ENCODE measurements around the gene GPATCH8. TPM values are rescaled to one million over a fixed set of nuclear protein-coding genes. Genes with fewer than 3 reads are reported as not detected.

Gene GPATCH8
- total RNA-seq, 1 experiment from 2014 or later, result 51.5 TPM

DNA sequence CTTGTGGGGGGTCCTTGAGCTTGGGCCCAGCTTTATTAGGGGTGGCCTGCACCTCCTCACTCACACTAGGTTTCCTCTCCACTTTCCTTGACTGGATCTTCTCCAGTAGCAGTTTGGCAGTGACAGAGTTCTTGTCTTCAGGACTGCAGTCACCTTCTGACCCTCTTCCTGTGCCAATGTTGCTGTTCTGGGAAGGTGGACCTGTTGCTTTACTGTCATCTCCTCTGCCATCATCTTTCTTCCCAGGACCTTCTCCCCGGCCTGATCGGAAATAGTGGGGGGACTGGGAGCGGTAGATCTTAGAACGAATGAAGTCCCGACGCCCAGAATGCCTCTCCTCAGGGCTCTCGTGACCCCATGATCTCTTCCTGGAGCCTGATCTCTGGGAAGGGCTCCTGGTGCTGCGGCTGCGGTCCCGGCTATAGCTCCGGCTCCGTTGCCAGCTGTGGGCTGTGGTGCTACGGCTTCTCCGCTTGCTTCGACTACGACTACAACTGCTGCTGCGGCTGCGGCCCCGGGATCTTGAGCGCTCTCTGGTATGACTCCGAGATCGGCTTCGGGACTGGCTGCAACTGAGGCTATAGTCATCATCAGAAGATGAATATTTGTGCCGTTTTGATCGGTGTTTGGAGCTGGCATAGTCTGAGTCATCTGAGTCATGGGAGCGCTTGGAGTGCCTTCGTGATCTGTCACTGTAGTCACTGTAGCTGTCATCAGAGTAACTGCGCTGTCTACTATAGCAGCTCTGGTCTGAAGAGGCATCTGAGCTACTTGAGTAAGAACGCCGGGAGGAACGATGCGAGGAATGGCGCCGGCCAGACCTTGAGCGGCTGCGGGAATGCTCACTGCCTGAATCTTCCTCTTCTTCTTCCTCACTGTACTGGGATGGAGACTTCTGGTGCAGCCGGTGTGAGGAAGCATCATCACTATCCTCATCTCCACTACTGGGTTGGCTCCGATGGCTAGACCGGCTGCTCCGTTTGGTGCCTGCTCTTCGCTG is 104.2 kb downstream of the GPATCH8 start:
- no peak overlapping the region for H2BK20ac ChIP-seq (ENCODE audit: low read depth, low read length, poor library complexity, severe bottlenecking)
- no peak overlapping the region for H2AK5ac ChIP-seq (ENCODE audit: insufficient read length, low read length)
- no peak overlapping the region for H3K14ac ChIP-seq (ENCODE audit: insufficient read depth, low read length)
- no peaks in the 10 kb centered on the region for H3K4me1 ChIP-seq (ENCODE audit: insufficient read depth, low read length)
- Mint-ChIP-seq H3K4me1 (no peaks in the 10 kb centered on the region), H3K9me3 (no peaks in the 10 kb centered on the region; a peak in 1 of 5 replicates), H3K4me3 (no peak overlapping the region), H3K36me3 (ENCODE audit: insufficient read depth in 1 of 3, low read depth in 3 of 3) (peaks cover 25 to 66% (median 54%) of the 10 kb centered on the region in 3 experiments; a peak in 6 of 7 replicates), H3K27me3 (ENCODE audit: low read depth) (peaks cover 1% of the 10 kb centered on the region; the same call in 1 of the 2 replicates), H3K27ac (peak overlapping the region in 1 of 3 experiments; percentile 18; a peak in 1 of 7 replicates)
- no peak overlapping the region for H3T11ph ChIP-seq (ENCODE audit: low read length)
- DNase-seq, result no peak
- no CpG with 5 or more reads among the region's 41 CpGs for WGBS (ENCODE audit: extremely low coverage, insufficient read length, low lambda C conversion rate)
- H2BK15ac ChIP-seq (ENCODE audit: low read depth, low read length), result no peak overlapping the region
- H2BK12ac ChIP-seq (ENCODE audit: insufficient read length, low read depth, low read length), result no peak overlapping the region
- H3K18ac ChIP-seq (ENCODE audit: insufficient read length, low read depth, low read length), result no peak overlapping the region
- no peak overlapping the region for H4K8ac ChIP-seq (replicated peaks; ENCODE audit: insufficient read length, low read depth, low read length)
- H2AFZ ChIP-seq (ENCODE audit: low read length), result no peak overlapping the region
- H2BK5ac ChIP-seq (ENCODE audit: insufficient read length, low read length), result no peak overlapping the region
- no peaks in the 10 kb centered on the region for H3K79me2 ChIP-seq (ENCODE audit: insufficient read depth, low read length)
- H4K20me1 ChIP-seq (ENCODE audit: control insufficient read depth, insufficient read depth, insufficient read length), result no peaks in the 10 kb centered on the region
- H3K27ac ChIP-seq (ENCODE audit: insufficient read length, low read depth, low read length), result no peak overlapping the region
- no peaks in the 10 kb centered on the region for H3K27me3 ChIP-seq (ENCODE audit: insufficient read depth, low read length)
- no peak overlapping the region for H3K4ac ChIP-seq (ENCODE audit: low read depth, low read length)
- no peaks in the 10 kb centered on the region for H3K79me1 ChIP-seq (ENCODE audit: insufficient read depth, low read depth, low read length, poor library complexity, severe bottlenecking)
- H3K9me3 ChIP-seq (ENCODE audit: control insufficient read depth, low read depth, low read length), result no peaks in the 10 kb centered on the region
- no peak overlapping the region for H2BK120ac ChIP-seq (ENCODE audit: low read depth, low read length, poor library complexity, severe bottlenecking)
- H4K5ac ChIP-seq (ENCODE audit: insufficient read length, low read depth, low read length), result no peak overlapping the region
- H3K9ac ChIP-seq (ENCODE audit: extremely low read depth, insufficient read length, low read length), result no peak overlapping the region
- TF ChIP-seq, protein P1, sequence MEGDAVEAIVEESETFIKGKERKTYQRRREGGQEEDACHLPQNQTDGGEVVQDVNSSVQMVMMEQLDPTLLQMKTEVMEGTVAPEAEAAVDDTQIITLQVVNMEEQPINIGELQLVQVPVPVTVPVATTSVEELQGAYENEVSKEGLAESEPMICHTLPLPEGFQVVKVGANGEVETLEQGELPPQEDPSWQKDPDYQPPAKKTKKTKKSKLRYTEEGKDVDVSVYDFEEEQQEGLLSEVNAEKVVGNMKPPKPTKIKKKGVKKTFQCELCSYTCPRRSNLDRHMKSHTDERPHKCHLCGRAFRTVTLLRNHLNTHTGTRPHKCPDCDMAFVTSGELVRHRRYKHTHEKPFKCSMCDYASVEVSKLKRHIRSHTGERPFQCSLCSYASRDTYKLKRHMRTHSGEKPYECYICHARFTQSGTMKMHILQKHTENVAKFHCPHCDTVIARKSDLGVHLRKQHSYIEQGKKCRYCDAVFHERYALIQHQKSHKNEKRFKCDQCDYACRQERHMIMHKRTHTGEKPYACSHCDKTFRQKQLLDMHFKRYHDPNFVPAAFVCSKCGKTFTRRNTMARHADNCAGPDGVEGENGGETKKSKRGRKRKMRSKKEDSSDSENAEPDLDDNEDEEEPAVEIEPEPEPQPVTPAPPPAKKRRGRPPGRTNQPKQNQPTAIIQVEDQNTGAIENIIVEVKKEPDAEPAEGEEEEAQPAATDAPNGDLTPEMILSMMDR (conservative IDR thresholded peaks at IDR 0.05), result no peak
- H3K56ac ChIP-seq (ENCODE audit: insufficient read length, low read depth, low read length), result no peak overlapping the region
- H3K23ac ChIP-seq (ENCODE audit: insufficient read length, low read depth, low read length), result no peak overlapping the region
- no peak overlapping the region for H3K4me2 ChIP-seq (ENCODE audit: insufficient read depth, insufficient read length, low read length)
- no peak overlapping the region for H4K91ac ChIP-seq (ENCODE audit: insufficient read length, low read depth, low read length)
- no peaks in the 10 kb centered on the region for H3K23me2 ChIP-seq (ENCODE audit: insufficient read length, low read depth, low read length, poor library complexity, severe bottlenecking)
